ENCODE results near the gene GPR37L1. TPM values are rescaled to one million over a fixed set of nuclear protein-coding genes. Genes with fewer than 3 reads are reported as not detected.
"Not testable (repeated sequence)": the region's sequence is repeated elsewhere in the genome, so short reads cannot be mapped to it uniquely, and the experiment has no call there.

The GPR37L1 gene
- polyA plus RNA-seq, 1 donor: 0.08 TPM

GRCh38 chr1:202167708-202168415 is 45.1 kb downstream of the GPR37L1 start:
- DNase-seq (ENCODE audit: low read depth): no peak

GRCh38 chr1:202168861-202169260 is 46.1 kb downstream of the GPR37L1 start:
- no peak for DNase-seq (ENCODE audit: low read depth)

DNA sequence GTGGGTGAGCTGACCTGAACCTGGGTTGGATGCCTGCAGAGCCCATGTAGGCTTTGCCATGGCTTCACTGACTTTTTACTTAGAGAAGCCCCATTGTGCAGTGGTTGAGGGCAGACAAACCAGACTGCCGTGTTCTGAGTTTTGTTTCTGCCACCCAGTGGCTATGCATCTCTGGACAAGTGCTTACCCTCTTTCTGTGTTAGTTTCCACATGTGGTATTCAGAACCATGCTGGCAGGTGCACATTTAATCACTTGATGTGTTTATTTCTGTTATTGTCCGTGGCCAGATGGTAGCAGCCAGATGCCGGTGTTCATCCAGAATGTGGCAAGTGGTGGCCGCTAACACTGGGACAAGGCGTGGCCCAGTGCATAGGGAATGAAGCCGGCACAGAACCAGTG is 48.0 kb downstream of the GPR37L1 start:
- DNase-seq (ENCODE audit: low read depth): no peak

DNA sequence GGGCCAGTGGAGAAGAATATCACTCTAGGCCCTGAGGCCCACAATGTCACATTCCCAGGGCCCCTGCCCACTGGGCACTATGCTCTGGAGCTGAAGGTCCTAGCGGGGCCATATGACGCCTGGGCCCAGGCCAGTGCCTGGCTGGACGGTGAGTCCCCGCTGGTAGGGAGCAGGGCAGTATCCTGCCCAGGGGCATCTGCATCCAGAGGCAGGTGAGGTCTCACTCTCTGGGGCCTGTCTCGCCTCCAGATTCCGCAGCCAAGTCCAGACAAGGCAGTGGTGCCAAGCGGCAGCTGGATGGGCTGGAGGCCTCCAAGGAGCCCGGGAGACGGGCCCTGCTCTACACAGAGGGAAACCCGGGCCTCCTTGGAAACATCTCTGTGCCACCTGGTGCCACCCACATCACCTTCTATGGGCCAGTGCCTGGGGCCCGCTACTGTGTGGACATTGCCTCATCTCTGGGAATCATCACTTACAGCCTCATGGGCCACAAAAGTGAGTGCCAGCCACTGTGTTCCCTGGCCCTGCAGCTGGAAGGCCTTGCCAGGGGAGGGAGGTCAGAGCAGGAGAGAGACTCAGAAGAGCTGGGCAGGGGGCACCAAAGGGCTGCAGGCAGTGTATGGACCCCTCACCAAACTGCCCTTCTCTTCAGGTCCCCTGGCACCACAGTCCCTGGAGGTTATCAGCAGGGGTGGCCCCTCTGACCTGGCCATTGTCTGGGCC is 48.7 kb downstream of the GPR37L1 start:
- DNase-seq (ENCODE audit: low read depth): no peak

GRCh38 chr1:202172015-202172355 is 49.3 kb downstream of the GPR37L1 start:
- DNase-seq (ENCODE audit: low read depth): no peak

DNA sequence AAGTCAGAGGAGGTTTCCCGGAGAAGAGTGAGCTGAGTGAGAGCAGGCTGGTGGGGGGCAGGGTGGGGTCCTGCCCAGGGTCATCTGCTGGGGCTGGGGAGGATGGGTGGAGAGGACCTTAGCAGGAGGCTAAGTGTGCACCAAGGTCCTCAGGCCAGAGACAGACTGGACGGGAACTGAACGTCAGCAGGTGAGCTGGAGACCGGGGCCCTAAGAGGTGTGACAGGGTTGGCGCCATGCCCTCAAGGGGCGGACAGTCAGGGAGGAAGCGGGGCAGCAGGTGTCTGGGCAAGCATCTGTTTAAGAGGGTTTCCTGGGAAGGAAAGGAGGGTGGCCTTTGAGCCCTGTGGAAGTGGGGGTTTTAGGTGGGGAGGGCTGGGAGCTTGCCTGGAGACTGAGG is 51.3 kb downstream of the GPR37L1 start:
- DNase-seq (ENCODE audit: low read depth): no peak

DNA sequence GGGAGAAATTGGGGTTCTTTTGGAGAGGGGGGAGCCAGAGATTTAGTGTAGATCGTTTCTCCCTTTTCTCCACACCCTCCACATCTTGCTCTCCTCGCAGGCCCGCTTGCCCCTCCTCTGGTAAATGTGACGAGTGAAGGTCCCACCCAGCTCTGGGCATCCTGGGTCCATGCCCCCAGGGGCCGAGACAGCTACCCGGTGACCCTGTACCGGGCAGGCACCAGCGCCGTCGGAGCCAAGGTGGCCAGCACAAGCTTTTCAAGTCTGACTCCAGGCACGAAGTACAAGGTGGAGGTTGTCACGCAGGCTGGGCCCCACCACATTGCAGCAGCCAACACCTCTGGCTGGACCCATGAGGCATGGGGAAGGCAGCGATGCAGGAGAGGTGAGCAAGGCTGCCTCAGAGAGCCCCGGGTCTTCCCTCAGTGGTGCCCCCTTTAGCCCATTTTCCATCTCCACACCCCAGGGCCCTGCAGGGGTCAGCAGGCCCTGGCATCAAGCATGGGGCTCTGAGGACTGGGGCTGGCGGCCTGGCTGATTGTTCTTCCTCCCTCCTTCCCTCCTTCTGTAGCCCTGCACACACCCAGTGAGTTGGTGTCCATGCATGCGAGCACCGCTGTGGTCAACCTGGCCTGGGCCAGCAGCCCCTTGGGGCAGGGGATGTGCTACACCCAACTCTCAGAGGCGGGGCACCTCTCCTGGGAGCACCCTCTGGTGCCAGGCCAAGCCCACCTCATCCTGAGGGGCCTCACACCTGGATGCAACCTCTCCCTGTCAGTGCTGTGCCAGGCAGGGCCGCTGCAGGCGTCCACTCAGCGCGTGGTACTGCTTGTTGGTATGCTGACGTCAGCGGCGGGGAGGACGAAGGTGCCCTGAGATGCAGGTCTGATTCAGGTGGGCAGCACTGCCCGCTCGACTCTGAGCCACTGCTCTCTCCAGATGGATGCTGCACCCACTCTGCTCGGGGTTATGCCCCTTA is 54.5 kb downstream of the GPR37L1 start:
- DNase-seq (ENCODE audit: low read depth): no peak

DNA sequence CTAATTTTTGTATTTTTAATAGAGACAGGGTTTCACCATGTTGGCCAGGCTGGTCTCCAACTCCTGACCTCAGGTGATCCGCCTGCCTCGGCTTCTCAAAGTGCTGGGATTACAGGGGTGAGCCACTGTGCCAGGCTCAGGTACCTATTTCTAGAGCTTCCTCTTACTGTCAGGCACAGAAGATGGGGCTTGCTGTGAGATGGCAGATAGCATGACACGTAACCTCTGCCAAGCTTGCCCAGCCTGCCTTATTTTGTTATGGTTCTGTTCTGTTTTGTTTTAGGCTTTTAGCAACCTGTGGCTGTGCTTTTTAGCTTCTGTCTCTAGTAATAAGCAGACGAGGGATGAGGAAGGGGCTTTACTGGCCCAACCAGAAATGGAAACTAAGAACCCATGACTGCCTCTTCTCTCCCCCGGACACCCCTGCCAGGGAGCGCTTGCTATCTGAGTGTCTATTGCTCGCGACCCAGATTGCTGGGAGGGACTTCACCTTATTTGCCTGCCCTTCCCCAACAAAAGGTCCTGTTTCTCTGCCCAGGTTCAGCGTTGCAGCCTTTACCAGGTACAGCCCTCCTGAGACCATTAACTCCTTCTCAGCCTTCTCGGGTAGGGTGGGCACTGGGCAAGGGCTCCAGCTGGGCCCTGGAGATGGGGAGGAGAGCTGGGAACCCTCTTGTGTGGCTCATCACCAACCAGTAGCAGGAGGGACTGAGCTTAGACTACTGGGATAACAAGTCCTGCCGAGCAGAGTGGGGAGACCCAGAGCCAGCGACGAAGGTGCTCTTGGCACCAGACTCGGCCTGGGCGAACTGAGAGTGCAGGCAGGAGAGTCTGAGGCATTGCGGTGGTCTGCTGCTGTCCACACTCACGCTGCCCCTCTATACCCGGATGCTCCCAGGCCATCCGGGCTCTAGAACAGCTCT is 57.4 kb downstream of the GPR37L1 start:
- DNase-seq (ENCODE audit: low read depth): no peak

GRCh38 chr1:202180751-202181139 is 58.0 kb downstream of the GPR37L1 start:
- DNase-seq (ENCODE audit: low read depth): not testable (repeated sequence)

DNA sequence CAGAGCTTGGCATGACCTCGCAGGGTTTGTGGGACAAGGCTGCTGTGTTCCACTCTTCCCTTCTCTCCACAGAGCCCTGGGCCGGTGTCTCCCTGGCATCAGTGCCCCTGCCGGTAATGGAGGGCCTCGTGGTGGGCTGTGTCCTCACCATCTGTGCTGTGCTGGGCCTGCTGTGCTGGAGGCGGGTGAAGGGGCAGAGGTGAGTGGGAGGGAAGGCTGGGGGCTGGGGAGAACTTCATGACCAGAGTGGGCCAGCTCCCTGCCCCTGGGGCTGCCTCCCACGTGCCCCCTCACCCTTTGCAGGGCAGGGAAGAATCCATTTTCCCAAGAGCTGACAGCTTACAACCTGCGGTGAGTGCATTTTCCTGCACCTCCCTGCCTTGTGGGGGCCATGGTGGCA is 58.9 kb downstream of the GPR37L1 start:
- DNase-seq (ENCODE audit: low read depth): no peak

DNA sequence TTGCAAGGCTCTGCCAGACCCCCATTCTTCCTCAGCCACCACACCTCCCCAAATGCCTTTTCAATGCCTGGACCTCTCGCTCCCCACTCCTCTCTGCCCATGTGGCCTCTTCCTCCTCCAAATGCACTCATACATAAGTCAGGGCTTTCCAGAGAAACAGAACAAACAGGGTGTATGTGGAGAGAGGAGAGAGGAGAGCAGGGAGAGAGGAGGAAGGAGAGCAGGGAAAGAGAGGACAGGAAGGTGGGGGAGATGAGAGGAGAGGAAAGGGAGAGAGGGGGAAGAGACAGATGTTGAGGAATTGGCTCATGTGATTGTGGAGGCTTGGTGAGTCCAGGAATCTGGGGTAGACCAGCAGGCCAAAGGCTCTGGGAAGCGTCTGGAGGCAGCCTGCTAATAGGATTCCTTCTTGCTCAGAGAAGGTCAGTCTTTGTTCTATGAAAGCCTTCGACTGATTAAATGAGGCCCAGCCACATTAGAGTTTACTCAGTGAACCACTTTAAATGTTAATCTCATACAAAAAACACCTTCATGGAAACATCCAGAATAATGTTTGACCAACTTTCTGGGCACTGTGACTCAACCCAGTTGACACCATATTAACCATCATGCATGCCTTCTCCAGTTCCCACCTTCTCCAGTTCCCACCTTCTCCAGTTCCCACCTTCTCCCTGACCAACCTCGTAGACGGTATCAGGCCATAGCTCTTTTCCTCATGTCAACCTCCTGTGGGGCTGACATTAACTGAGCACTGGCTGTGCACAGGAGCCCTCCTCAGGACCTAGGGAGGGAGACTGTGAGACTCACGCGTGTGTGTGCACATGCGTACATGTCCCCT is 59.5 kb downstream of the GPR37L1 start:
- no peak for DNase-seq (ENCODE audit: low read depth)

Other genes starting within 250 kb of the GPR37L1 start
- gene SHISA4, start 234.0 kb upstream of the GPR37L1 start, polyA plus RNA-seq (ENCODE audit: insufficient read length): 97.2 TPM
- 48.7 TPM for gene LMOD1, start 176.4 kb upstream of the GPR37L1 start, polyA plus RNA-seq (ENCODE audit: insufficient read length)
- 36.5 TPM for gene TIMM17A, start 167.4 kb upstream of the GPR37L1 start, polyA plus RNA-seq (ENCODE audit: insufficient read length)
- gene RNPEP, start 140.3 kb upstream of the GPR37L1 start, polyA plus RNA-seq (ENCODE audit: insufficient read length): 18.6 TPM
- gene ELF3, start 112.3 kb upstream of the GPR37L1 start, polyA plus RNA-seq (ENCODE audit: insufficient read length): 0.20 TPM
- gene ARL8A, start 21.8 kb downstream of the GPR37L1 start, polyA plus RNA-seq (ENCODE audit: insufficient read length): 40.1 TPM
- gene PTPN7, start 37.7 kb downstream of the GPR37L1 start, polyA plus RNA-seq (ENCODE audit: insufficient read length): 0.92 TPM
- 0.65 TPM for gene LGR6, start 70.9 kb downstream of the GPR37L1 start, polyA plus RNA-seq (ENCODE audit: insufficient read length)
- gene UBE2T, start 219.0 kb downstream of the GPR37L1 start, polyA plus RNA-seq (ENCODE audit: insufficient read length): 19.8 TPM
- gene PPP1R12B, start 225.8 kb downstream of the GPR37L1 start, polyA plus RNA-seq (ENCODE audit: insufficient read length): 73.3 TPM